HepG2 (cell line): ENCODE measurements around the gene KDM6B. TPM values are rescaled to one million over a fixed set of nuclear protein-coding genes. Genes with fewer than 3 reads are reported as not detected.
A peak's percentile ranks its signal among the peaks of the same experiment; 100 is the strongest.

Experiments
- HNRNPLL ChIP-seq: fragments of 200-400 bp; formaldehyde crosslinking; IDR thresholded peaks from 2 replicates; pipeline ENCODE4 v1.6.1; 2017; ENCODE audit warnings: mild to moderate bottlenecking, low read depth, low read length; ENCODE audit not compliant: poor library complexity, severe bottlenecking
- HOXA5 ChIP-seq: sonication (generic); formaldehyde crosslinking; IDR thresholded peaks from 2 replicates; pipeline ENCODE4 v1.4.0; 2020; ENCODE audit warnings: missing genetic modification reagents
- NFATC3 ChIP-seq: sonication (generic); formaldehyde crosslinking; IDR thresholded peaks from 2 replicates; pipeline ENCODE4 v1.5.1; 2020; ENCODE audit warnings: mild to moderate bottlenecking, missing genetic modification reagents
- NRL ChIP-seq: sonication (generic); formaldehyde crosslinking; IDR thresholded peaks from 2 replicates; pipeline ENCODE4 v1.5.0; 2020; ENCODE audit warnings: missing genetic modification reagents, mild to moderate bottlenecking, moderate library complexity, borderline replicate concordance
- POLR2A ChIP-seq, 2 experiments: IDR thresholded peaks; 2 replicates each; pipeline ENCODE4 v1.6.1; 2011; ENCODE audit warnings: low read depth in 2 of 2, low read length in 2 of 2, mild to moderate bottlenecking in 1 of 2, moderate library complexity in 1 of 2; ENCODE audit not compliant: insufficient read depth in 1 of 2
- POLR2AphosphoS5 ChIP-seq: IDR thresholded peaks from 2 replicates; pipeline ENCODE4 v1.6.1; 2012; ENCODE audit warnings: low read depth, low read length
- PRDM10 ChIP-seq: sonication (generic); formaldehyde crosslinking; IDR thresholded peaks from 2 replicates; pipeline ENCODE4 v1.4.0; 2020; ENCODE audit warnings: low read depth, missing genetic modification reagents
- RXRA ChIP-seq: sonication (generic); formaldehyde crosslinking; IDR thresholded peaks from 2 replicates; pipeline ENCODE4 v1.5.1; 2020; ENCODE audit warnings: missing genetic modification reagents
- ZFAT ChIP-seq: sonication (generic); formaldehyde crosslinking; conservative IDR thresholded peaks from 2 replicates; pipeline ENCODE4 v1.8.1; 2023; ENCODE audit warnings: missing genetic modification reagents, inconsistent platforms
- ZNF142 ChIP-seq: sonication (generic); formaldehyde crosslinking; IDR thresholded peaks from 2 replicates; pipeline ENCODE4 v1.4.0; 2020; ENCODE audit warnings: missing genetic modification reagents
- ZNF484 ChIP-seq: sonication (generic); formaldehyde crosslinking; IDR thresholded peaks from 2 replicates; pipeline ENCODE4 v1.5.1; 2020; ENCODE audit warnings: mild to moderate bottlenecking, low read depth, missing genetic modification reagents, borderline replicate concordance
- ZNF543 ChIP-seq: sonication (generic); formaldehyde crosslinking; IDR thresholded peaks from 2 replicates; pipeline ENCODE4 v1.4.0; 2020; ENCODE audit warnings: mild to moderate bottlenecking, missing genetic modification reagents
- polyA plus RNA-seq, 8 experiments: library from polyadenylated mRNA; depleted of rRNA in 3 of 8; stranded (reverse) in 7 of 8; unstranded in 1 of 8; fragments of >200 nt; fragmentation: Illumina TruSeq in 4 of 8; extraction: Trizol in 4 of 8; gene quantifications; 2 replicates each; pipeline versions ENCODE4 v1.2.1 to v1.2.3, GENCODE V29; 2011 to 2016; ENCODE audit warnings: low read depth in 4 of 8, missing spikeins in 1 of 8, mixed read lengths in 1 of 8; ENCODE audit not compliant: insufficient read depth in 1 of 8
- total RNA-seq, 5 experiments: library from RNA; depleted of rRNA; stranded (reverse); fragments of >200 nt; fragmentation: Illumina TruSeq; extraction: Trizol; gene quantifications; 2 replicates each; pipeline ENCODE4 v1.2.3, GENCODE V29; 2016; ENCODE audit warnings: low read depth in 1 of 5
- TF ChIP-seq, protein P1 (sequence below): sonication (generic); formaldehyde crosslinking; IDR thresholded peaks from 2 replicates; pipeline ENCODE4 v1.5.1; 2020; ENCODE audit warnings: mild to moderate bottlenecking, moderate library complexity, missing genetic modification reagents
- TF ChIP-seq, protein P2 (sequence below): sonication (generic); formaldehyde crosslinking; conservative IDR thresholded peaks from 2 replicates; pipeline ENCODE4 v1.4.0; 2020; ENCODE audit warnings: missing genetic modification reagents

The KDM6B gene
- total and polyA plus RNA-seq, 2 of the 13 experiments (the other 11 are each of a cell fraction or from before 2014, with no cell fraction given), result 1.3 to 2.1 TPM

DNA sequence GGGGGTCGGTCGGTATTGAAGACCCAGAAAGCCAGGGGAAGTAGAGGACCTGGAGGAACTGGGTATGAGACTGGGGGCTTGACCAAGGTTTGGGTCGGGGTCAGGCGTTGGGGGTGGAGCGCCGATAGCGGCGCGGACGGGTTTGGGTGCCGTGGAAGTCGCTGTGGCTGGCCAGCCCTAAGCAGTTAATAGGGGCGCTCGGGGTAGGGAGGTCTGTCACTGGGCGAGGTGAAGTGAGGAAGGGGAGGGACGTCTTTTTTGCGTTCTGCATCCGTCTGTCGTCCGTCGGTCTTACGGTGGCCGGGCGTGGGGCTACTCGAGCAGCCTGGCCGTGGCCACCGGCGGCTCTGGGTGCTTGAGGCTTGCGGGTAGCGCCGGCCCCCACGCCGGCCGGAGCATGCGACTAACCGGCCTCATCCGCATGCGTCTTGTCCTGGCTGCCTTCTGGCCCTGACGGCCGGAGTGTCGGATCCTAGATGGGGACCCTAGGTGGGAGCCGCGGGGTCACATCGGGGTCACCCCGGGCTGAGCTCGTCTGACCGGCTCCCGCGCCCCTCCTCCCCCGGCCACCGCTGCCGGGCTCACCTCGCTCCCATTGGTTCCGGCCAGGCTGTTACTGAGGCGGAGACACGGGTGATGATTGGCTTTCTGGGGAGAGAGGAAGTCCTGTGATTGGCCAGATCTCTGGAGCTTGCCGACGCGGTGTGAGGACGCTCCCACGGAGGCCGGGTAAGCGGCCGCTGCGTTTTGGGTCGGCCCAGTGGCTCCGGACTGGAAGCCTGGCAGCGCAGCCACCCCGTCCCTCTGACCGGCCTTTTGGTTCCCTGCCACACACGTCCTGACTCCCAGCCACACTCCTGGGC is 10.5 kb downstream of the KDM6B start (continued):
- no peak for TF ChIP-seq ZFAT (CRISPR knock-in tag)
- TF ChIP-seq NRL (CRISPR knock-in tag), result no peak; the same call in 1 of the 2 replicates
- no peak; the same call in none of the 2 replicates for TF ChIP-seq POLR2AphosphoS5
- TF ChIP-seq, protein P1, sequence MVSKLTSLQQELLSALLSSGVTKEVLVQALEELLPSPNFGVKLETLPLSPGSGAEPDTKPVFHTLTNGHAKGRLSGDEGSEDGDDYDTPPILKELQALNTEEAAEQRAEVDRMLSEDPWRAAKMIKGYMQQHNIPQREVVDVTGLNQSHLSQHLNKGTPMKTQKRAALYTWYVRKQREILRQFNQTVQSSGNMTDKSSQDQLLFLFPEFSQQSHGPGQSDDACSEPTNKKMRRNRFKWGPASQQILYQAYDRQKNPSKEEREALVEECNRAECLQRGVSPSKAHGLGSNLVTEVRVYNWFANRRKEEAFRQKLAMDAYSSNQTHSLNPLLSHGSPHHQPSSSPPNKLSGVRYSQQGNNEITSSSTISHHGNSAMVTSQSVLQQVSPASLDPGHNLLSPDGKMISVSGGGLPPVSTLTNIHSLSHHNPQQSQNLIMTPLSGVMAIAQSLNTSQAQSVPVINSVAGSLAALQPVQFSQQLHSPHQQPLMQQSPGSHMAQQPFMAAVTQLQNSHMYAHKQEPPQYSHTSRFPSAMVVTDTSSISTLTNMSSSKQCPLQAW (CRISPR knock-in tag), result no peak
- no peak for TF ChIP-seq ZNF484
- TF ChIP-seq RXRA (CRISPR knock-in tag), result peak; percentile 94
- TF ChIP-seq, protein P2, sequence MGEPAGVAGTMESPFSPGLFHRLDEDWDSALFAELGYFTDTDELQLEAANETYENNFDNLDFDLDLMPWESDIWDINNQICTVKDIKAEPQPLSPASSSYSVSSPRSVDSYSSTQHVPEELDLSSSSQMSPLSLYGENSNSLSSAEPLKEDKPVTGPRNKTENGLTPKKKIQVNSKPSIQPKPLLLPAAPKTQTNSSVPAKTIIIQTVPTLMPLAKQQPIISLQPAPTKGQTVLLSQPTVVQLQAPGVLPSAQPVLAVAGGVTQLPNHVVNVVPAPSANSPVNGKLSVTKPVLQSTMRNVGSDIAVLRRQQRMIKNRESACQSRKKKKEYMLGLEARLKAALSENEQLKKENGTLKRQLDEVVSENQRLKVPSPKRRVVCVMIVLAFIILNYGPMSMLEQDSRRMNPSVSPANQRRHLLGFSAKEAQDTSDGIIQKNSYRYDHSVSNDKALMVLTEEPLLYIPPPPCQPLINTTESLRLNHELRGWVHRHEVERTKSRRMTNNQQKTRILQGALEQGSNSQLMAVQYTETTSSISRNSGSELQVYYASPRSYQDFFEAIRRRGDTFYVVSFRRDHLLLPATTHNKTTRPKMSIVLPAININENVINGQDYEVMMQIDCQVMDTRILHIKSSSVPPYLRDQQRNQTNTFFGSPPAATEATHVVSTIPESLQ, result no peak
- no peak for TF ChIP-seq HOXA5
- TF ChIP-seq POLR2A (IDR thresholded peaks at IDR 0.05; ENCODE audit: insufficient read depth in 1 of 2, low read depth in 2 of 2, low read length in 2 of 2), result peak; percentile 37 to 63; a peak in 3 of 4 replicates
- TF ChIP-seq PRDM10 (CRISPR knock-in tag), result peak; percentile 80
- no peak for TF ChIP-seq NFATC3 (CRISPR knock-in tag)
- TF ChIP-seq HNRNPLL, result peak; percentile 31
- no peak for TF ChIP-seq ZNF142 (CRISPR knock-in tag)
- no peak for TF ChIP-seq ZNF543 (CRISPR knock-in tag)
